Activated CD8-positive, alpha-beta T cell treated with anti-CD3 and anti-CD28 coated beads for 36 hours (primary cell): Measurements from ENCODE around the gene PHF13. TPM values are rescaled to one million over a fixed set of nuclear protein-coding genes. Genes with fewer than 3 reads are reported as not detected.

Experiments
- ATAC-seq: fragments of 200-7000 bp; cut with Tn5 transposase; one replicate; pipeline ENCODE4 v1.10.0; 2021; ENCODE audit warnings: mild to moderate bottlenecking, moderate library complexity
- CTCF ChIA-PET: fragments of 350-600 bp; sonication (Branson Sonifier 250); formaldehyde crosslinking; loops from one replicate; lab custom pipeline; 2021; ENCODE audit warnings: antibody characterized with exemption; lab: Charles Lee
- POLR2A ChIA-PET: fragments of 350-600 bp; sonication (Branson Sonifier 250); formaldehyde crosslinking; loops from one replicate; lab custom pipeline; 2021; ENCODE audit warnings: antibody characterized with exemption; lab: Charles Lee
- DNase-seq: peaks from one replicate; pipeline ENCODE4 v3.0.0-alpha.2; 2020
- H3K27ac Mint-ChIP-seq: one replicate; pipeline ENCODE4 v1.8.0; 2021; ENCODE audit warnings: mild to moderate bottlenecking, mixed read lengths
- H3K27me3 Mint-ChIP-seq: one replicate; pipeline ENCODE4 v1.8.0; 2021; ENCODE audit warnings: mixed read lengths
- H3K36me3 Mint-ChIP-seq: one replicate; pipeline ENCODE4 v1.8.0; 2021; ENCODE audit warnings: low read depth, mixed read lengths
- H3K4me1 Mint-ChIP-seq: one replicate; pipeline ENCODE4 v1.8.0; 2021; ENCODE audit warnings: low read depth, mixed read lengths
- H3K4me3 Mint-ChIP-seq: one replicate; pipeline ENCODE4 v1.8.0; 2021; ENCODE audit warnings: mild to moderate bottlenecking, moderate library complexity, mixed read lengths
- H3K9me3 Mint-ChIP-seq: one replicate; pipeline ENCODE4 v1.8.0; 2021; ENCODE audit warnings: mixed read lengths
- CTCF ChIP-seq: fragments of 200-600 bp; IDR thresholded peaks from one replicate; pipeline ENCODE4 v1.8.0; 2022; ENCODE audit warnings: antibody characterized with exemption, mild to moderate bottlenecking
- intact Hi-C: fragments of 100-400 bp; cut with micrococcal nuclease; formaldehyde crosslinking; loops from one replicate; pipeline ENCODE4 v1.10.0; 2022
- total RNA-seq, 2 experiments: library from RNA; stranded (reverse); gene quantifications; one replicate each; pipeline ENCODE4 v1.2.3, GENCODE V29; 2021

Gene PHF13
- total RNA-seq, 2 experiments from 2014 or later: 12.5 to 14.8 TPM

- CTCF ChIA-PET: interaction anchor here (1.5 kb wide), 1 partner anchor 15 kb away, joined by 3 read pairs; no protein-coding TSS in a partner anchor
- POLR2A ChIA-PET: interaction anchor here (1.1 kb wide), 1 partner anchor 18 kb away, joined by 3 read pairs; no protein-coding TSS in a partner anchor
- ATAC-seq: no peak
- no peaks in the 10 kb centered on the region for H3K4me1 Mint-ChIP-seq
- H3K9me3 Mint-ChIP-seq: no peaks in the 10 kb centered on the region
- no peaks in the 10 kb centered on the region for H3K27me3 Mint-ChIP-seq
- TF ChIP-seq CTCF: no peak
- peaks cover 19% of the 10 kb centered on the region for H3K36me3 Mint-ChIP-seq
- no peak overlapping the region for H3K4me3 Mint-ChIP-seq
- no peak for DNase-seq
- H3K27ac Mint-ChIP-seq: no peak overlapping the region
- intact Hi-C loops: no loop called here
Observed at GRCh38 chr1:6648556-6648955, 35.0 kb downstream of the PHF13 start.

- no peak for DNase-seq
- no peak for TF ChIP-seq CTCF
- Mint-ChIP-seq H3K27me3 (no peaks in the 10 kb centered on the region), H3K4me1 (peaks cover 2% of the 10 kb centered on the region), H3K4me3 (no peak overlapping the region), H3K27ac (no peak overlapping the region), H3K36me3 (peaks cover 15% of the 10 kb centered on the region), H3K9me3 (no peaks in the 10 kb centered on the region)
- ChIA-PET CTCF (interaction anchor here (1.0 to 1.1 kb wide), 2 partner anchors 49 to 214 kb away, joined by 3 read pairs; partner anchors contain the start of gene DNAJC11), POLR2A (no interaction called here)
- ATAC-seq: no peak
- intact Hi-C loops: no loop called here
Observed at GRCh38 chr1:6651909-6652308, 38.4 kb downstream of the PHF13 start.

GRCh38 chr1:6652986-6653385 is 39.5 kb downstream of the PHF13 start:
- Mint-ChIP-seq H3K4me3 (no peak overlapping the region), H3K27me3 (no peaks in the 10 kb centered on the region), H3K9me3 (no peaks in the 10 kb centered on the region), H3K27ac (no peak overlapping the region), H3K4me1 (peaks cover 7% of the 10 kb centered on the region), H3K36me3 (peaks cover 15% of the 10 kb centered on the region)
- ATAC-seq: no peak
- POLR2A ChIA-PET: no interaction called here
- no peak for TF ChIP-seq CTCF
- no peak for DNase-seq
- CTCF ChIA-PET: interaction anchor here (2.4 kb wide), 1 partner anchor 8 kb away, joined by 13 read pairs; no protein-coding TSS in a partner anchor
- intact Hi-C loops: no loop called here

- ATAC-seq (no peak), DNase-seq (no peak)
- ChIA-PET CTCF (interaction anchor here (1.2 to 2.4 kb wide), 2 partner anchors 8 to 20 kb away, joined by 4 to 13 read pairs; no protein-coding TSS in a partner anchor), POLR2A (interaction anchor here (1.3 kb wide), 1 partner anchor 28 kb away, joined by 3 read pairs; no protein-coding TSS in a partner anchor)
- Mint-ChIP-seq H3K4me3 (no peak overlapping the region), H3K27ac (no peak overlapping the region), H3K9me3 (no peaks in the 10 kb centered on the region), H3K4me1 (peaks cover 8% of the 10 kb centered on the region), H3K36me3 (peaks cover 15% of the 10 kb centered on the region), H3K27me3 (no peaks in the 10 kb centered on the region)
- TF ChIP-seq CTCF: no peak
- intact Hi-C loops: no loop called here
Observed at GRCh38 chr1:6653436-6654290, 40.1 kb downstream of the PHF13 start.

GRCh38 chr1:6657138-6657537 is 43.6 kb downstream of the PHF13 start:
- Mint-ChIP-seq H3K4me1 (peaks cover 8% of the 10 kb centered on the region), H3K4me3 (no peak overlapping the region), H3K27ac (no peak overlapping the region), H3K9me3 (no peaks in the 10 kb centered on the region), H3K27me3 (no peaks in the 10 kb centered on the region), H3K36me3 (peaks cover 13% of the 10 kb centered on the region)
- ATAC-seq (no peak), DNase-seq (no peak)
- intact Hi-C loops: no loop called here
- TF ChIP-seq CTCF: no peak
- ChIA-PET POLR2A (no interaction called here), CTCF (interaction anchor here (2.5 kb wide), 1 partner anchor 11 kb away, joined by 14 read pairs; no protein-coding TSS in a partner anchor)
